Vagina (tissue), 2 donors: Measurements from ENCODE around the gene MFAP5. TPM values are rescaled to one million over a fixed set of nuclear protein-coding genes. Genes with fewer than 3 reads are reported as not detected.

Experiments
- DNase-seq, 2 donors: peaks; one replicate each; pipeline ENCODE4 v3.0.0-alpha.2; 2017; ENCODE audit errors: extremely low spot score in 2 of 2
- H3K27ac ChIP-seq: fragments of 200-600 bp; sonication (generic); one replicate; pipeline ENCODE4 v1.5.1; 2019
- H3K27me3 ChIP-seq: fragments of 200-600 bp; sonication (generic); one replicate; pipeline ENCODE4 v1.5.1; 2019
- H3K36me3 ChIP-seq, 2 donors: fragments of 200-600 bp; sonication (generic); one replicate each; pipeline ENCODE4 v1.5.1; 2017 to 2019
- H3K4me1 ChIP-seq: fragments of 200-600 bp; sonication (generic); one replicate; pipeline ENCODE4 v1.5.1; 2019
- H3K4me3 ChIP-seq, 2 donors: fragments of 200-600 bp; sonication (generic); 1 replicate in 1 of 2; 2 replicates in 1 of 2; pipeline ENCODE4 v1.5.1; 2016 to 2019
- H3K9me3 ChIP-seq: fragments of 200-600 bp; sonication (generic); one replicate; pipeline ENCODE4 v1.5.1; 2019
- POLR2A ChIP-seq, 2 donors: fragments of 450-650 bp; IDR thresholded peaks; one replicate each; pipeline ENCODE4 v1.6.1; 2017; ENCODE audit warnings: antibody characterized with exemption in 2 of 2, mild to moderate bottlenecking in 2 of 2, moderate library complexity in 2 of 2
- POLR2AphosphoS5 ChIP-seq, 2 donors: sonication (generic); formaldehyde crosslinking; IDR thresholded peaks; one replicate each; pipeline ENCODE4 v1.9.0; 2017; ENCODE audit warnings: antibody characterized with exemption in 2 of 2, mild to moderate bottlenecking in 2 of 2, low read depth in 1 of 2; ENCODE audit not compliant: insufficient read depth in 1 of 2
- intact Hi-C: fragments of 100-400 bp; cut with DNase I; formaldehyde crosslinking; loops from one replicate; pipeline ENCODE4 v1.15.1; 2023
- total RNA-seq: library from RNA; depleted of rRNA; stranded (reverse); fragments of >200 nt; gene quantifications from one replicate; pipeline ENCODE4 v1.2.3, GENCODE V29; 2016
- TF ChIP-seq, protein P1 (sequence below), 3 experiments: fragments of 450-650 bp in 2 of 3; fragments of 200-600 bp in 1 of 3; sonication (generic) in 1 of 3; IDR thresholded peaks; one replicate each; pipeline ENCODE4 v1.5.1; 2017 to 2019; ENCODE audit warnings: antibody characterized with exemption in 3 of 3, mild to moderate bottlenecking in 2 of 3, moderate library complexity in 2 of 3

Gene MFAP5, protein sequence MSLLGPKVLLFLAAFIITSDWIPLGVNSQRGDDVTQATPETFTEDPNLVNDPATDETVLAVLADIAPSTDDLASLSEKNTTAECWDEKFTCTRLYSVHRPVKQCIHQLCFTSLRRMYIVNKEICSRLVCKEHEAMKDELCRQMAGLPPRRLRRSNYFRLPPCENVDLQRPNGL
- total RNA-seq, result 159 TPM

DNA sequence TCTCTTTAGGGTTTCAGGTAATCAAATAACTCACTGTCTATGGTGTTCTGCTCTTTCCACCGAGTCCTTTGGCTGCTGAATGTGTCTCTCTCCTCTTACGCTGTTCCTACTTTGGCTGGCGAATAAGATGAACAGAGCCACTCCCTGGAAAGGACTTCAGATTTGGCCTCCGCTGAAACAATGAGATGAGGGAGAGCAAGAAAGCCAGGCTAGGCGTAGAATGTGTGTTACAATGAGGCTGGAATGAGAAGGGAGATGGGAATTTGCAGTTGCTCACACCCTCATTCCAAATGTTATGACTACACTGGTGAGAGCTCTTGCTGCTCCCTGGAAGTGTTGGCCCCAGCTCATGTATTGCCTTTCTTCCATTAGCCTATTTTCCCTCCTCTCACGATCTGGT, at the start of gene MFAP5:
Gene MFAP5 (minus strand): TSS at position 234 of the 400 bp plus-strand sequence. CDS start 722 bp downstream, outside the sequence.
- Histone ChIP-seq H3K4me3 (peak within 1 kb of the TSS; percentile 28 to 34), H3K9me3 (no peaks in the 10 kb centered on the region), H3K4me1 (peaks cover 32% of the 10 kb centered on the region), H3K27ac (peak within 1 kb of the TSS; percentile 72), H3K27me3 (no peaks in the 10 kb centered on the region), H3K36me3 (no peaks in the 10 kb centered on the region)
- no peak for DNase-seq
- intact Hi-C loops, result no loop called here
- TF ChIP-seq POLR2AphosphoS5 (IDR thresholded peaks at IDR 0.05; ENCODE audit: insufficient read depth in 1 of 2, low read depth in 1 of 2) (no peak), POLR2A (IDR thresholded peaks at IDR 0.05) (no peak)
- TF ChIP-seq, protein P1, sequence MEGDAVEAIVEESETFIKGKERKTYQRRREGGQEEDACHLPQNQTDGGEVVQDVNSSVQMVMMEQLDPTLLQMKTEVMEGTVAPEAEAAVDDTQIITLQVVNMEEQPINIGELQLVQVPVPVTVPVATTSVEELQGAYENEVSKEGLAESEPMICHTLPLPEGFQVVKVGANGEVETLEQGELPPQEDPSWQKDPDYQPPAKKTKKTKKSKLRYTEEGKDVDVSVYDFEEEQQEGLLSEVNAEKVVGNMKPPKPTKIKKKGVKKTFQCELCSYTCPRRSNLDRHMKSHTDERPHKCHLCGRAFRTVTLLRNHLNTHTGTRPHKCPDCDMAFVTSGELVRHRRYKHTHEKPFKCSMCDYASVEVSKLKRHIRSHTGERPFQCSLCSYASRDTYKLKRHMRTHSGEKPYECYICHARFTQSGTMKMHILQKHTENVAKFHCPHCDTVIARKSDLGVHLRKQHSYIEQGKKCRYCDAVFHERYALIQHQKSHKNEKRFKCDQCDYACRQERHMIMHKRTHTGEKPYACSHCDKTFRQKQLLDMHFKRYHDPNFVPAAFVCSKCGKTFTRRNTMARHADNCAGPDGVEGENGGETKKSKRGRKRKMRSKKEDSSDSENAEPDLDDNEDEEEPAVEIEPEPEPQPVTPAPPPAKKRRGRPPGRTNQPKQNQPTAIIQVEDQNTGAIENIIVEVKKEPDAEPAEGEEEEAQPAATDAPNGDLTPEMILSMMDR (IDR thresholded peaks at IDR 0.05), result no peak

DNA sequence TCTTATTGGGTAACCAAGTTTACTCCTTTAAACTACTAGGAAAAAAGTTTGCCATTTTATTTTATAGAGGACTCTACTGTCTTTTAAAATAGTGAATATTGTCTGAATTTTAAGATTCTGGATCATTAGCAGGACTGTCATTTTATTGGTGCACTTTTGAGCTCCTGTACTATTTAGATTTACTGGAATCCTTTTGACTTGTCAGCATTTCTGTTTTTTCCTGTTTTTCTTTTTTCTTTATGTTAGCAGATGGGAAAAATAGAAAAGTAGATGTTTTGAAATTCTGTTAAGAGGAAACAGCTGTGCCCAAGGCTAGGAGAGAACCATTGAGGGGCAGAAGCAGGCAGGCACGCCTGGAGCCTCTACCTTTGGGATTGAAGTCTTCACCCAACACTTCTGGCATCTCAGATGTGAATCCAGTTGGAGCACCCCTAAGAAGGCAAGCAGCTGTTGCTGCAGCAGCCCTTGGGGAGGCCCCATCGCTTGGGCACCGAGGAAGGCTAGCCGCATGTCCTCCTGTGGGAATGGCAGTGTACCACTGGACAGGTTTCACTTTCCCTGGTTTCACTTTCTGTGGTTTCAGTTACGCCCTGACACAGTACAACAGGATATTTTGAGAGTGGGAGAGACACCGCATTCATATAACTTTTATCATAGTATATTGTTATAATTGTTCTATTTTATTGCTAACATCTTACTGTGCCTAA, 46.7 kb upstream of the MFAP5 start:
- H3K36me3 ChIP-seq, result no peaks in the 10 kb centered on the region
- DNase-seq, result no peak
- peak overlapping the region in 1 of 2 donors; percentile 28 for H3K4me3 ChIP-seq
- H3K4me1 ChIP-seq, result peaks cover 38% of the 10 kb centered on the region
- intact Hi-C loops, result no loop called here
- H3K9me3 ChIP-seq, result no peaks in the 10 kb centered on the region
- peak overlapping the region; percentile 60 for H3K27ac ChIP-seq
- peak in 1 of 2 donors; percentile 51 for TF ChIP-seq POLR2AphosphoS5 (IDR thresholded peaks at IDR 0.05; ENCODE audit: insufficient read depth in 1 of 2, low read depth in 1 of 2)
- no peak for TF ChIP-seq POLR2A (IDR thresholded peaks at IDR 0.05)
- H3K27me3 ChIP-seq, result no peaks in the 10 kb centered on the region

DNA sequence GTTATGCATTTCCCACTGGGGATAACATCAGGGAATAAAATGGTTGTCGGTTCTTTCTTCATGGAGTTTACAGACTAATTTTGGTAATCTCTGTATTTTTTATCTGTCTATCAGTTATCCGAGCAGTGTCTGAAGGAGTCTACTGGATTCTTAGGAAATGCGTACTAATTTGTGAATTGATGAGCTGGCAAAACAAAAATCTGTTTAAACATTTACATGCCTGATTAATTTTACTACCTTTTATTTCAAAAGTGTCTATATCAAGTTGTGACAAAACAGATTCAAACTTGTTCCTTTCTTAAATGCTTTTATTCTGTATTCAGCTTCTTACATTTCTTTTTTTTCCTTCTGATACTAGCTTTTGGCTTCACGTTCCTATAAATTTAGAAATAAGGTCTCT, 39.5 kb upstream of the MFAP5 start:
- TF ChIP-seq POLR2AphosphoS5 (IDR thresholded peaks at IDR 0.05; ENCODE audit: insufficient read depth in 1 of 2, low read depth in 1 of 2) (no peak), POLR2A (IDR thresholded peaks at IDR 0.05) (no peak)
- TF ChIP-seq, protein P1 (IDR thresholded peaks at IDR 0.05), result no peak
- H3K27me3 ChIP-seq, result no peaks in the 10 kb centered on the region
- no peak overlapping the region for H3K4me3 ChIP-seq
- intact Hi-C loops, result no loop called here
- no peaks in the 10 kb centered on the region for H3K36me3 ChIP-seq
- peaks cover 37% of the 10 kb centered on the region for H3K4me1 ChIP-seq
- H3K27ac ChIP-seq, result peak overlapping the region; percentile 11
- no peaks in the 10 kb centered on the region for H3K9me3 ChIP-seq
- DNase-seq, result no peak

DNA sequence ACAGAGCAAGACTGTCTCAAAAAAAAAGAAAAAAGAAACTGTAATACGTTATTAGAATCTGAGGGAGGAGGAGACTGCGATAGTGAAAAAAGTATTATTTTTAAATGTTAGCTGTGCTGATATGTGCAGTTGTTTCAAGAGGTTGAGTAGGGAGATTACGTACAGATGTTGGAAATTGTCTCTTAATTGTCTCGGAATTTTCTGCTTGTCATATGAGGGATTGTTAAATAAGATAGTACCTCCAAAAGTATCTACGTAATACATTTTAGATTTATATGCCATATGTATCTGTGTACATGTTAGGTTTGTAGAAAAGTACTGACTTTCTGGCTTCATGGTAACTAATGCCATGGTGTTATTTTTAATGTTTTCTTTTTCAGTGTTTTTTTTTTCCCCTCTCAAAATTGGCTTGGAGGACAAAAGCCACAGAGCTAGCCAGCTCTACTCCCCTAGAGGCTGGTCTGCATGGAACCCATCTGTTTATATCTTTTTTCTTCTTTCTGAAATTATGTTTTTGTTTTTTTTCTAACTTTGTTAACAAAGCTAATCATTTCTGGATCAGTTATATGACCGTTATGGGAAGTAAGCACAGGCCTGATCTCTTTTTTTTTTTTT, 38.5 kb upstream of the MFAP5 start:
- H3K27ac ChIP-seq, result peak overlapping the region; percentile 5
- intact Hi-C loops, result no loop called here
- peaks cover 37% of the 10 kb centered on the region for H3K4me1 ChIP-seq
- no peaks in the 10 kb centered on the region for H3K36me3 ChIP-seq
- no peak for DNase-seq
- H3K27me3 ChIP-seq, result no peaks in the 10 kb centered on the region
- TF ChIP-seq POLR2A (IDR thresholded peaks at IDR 0.05) (no peak), POLR2AphosphoS5 (IDR thresholded peaks at IDR 0.05; ENCODE audit: insufficient read depth in 1 of 2, low read depth in 1 of 2) (no peak)
- TF ChIP-seq, protein P1 (IDR thresholded peaks at IDR 0.05), result no peak
- no peak overlapping the region for H3K4me3 ChIP-seq
- H3K9me3 ChIP-seq, result no peaks in the 10 kb centered on the region

DNA sequence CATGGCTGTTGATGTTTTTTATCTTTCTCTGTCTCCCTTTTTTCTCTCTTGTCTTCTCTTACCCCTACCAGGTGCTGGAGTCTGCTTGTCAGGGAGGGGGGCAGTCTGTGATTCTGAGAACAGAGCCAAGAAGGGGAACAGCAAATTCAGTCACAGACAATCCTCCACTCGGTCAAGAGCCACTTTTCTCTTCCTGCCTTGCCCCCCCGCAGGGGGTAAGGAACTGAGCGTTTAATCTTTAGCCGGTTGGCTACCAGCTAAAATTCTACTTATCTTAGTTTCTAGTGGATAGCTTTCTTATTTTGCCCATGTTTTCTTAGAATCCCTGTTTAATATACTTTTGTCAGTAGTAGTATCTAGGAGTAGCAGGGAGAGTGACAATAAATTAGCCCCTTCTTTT, 37.1 kb upstream of the MFAP5 start:
- H3K36me3 ChIP-seq, result no peaks in the 10 kb centered on the region
- no peaks in the 10 kb centered on the region for H3K27me3 ChIP-seq
- no peak for DNase-seq
- intact Hi-C loops, result no loop called here
- TF ChIP-seq, protein P1 (IDR thresholded peaks at IDR 0.05), result no peak
- TF ChIP-seq POLR2AphosphoS5 (IDR thresholded peaks at IDR 0.05; ENCODE audit: insufficient read depth in 1 of 2, low read depth in 1 of 2) (no peak), POLR2A (IDR thresholded peaks at IDR 0.05) (no peak)
- H3K4me3 ChIP-seq, result peak overlapping the region in 1 of 2 donors; percentile 95
- peak overlapping the region; percentile 36 for H3K27ac ChIP-seq
- no peaks in the 10 kb centered on the region for H3K9me3 ChIP-seq
- peaks cover 37% of the 10 kb centered on the region for H3K4me1 ChIP-seq
